Activated T-helper 1 cell treated with anti-CD3 and anti-CD28 coated beads, Interleukin-2, amount 50 U/mL, for 16 hours (primary cell): Measurements from ENCODE around the gene POMGNT2.
"Not testable (repeated sequence)": the region's sequence is repeated elsewhere in the genome, so short reads cannot be mapped to it uniquely, and the experiment has no call there.

ENCODE experiments used
- DNase-seq, 2 donors: peaks; one replicate each; pipeline ENCODE4 v3.0.0-alpha.2; 2020; ENCODE audit warnings: low read depth in 1 of 2, low spot score in 1 of 2

The POMGNT2 gene

GRCh38 chr3:43048470-43048869 lies 57.4 kb downstream of the POMGNT2 start:
- no peak for DNase-seq

- DNase-seq, result no peak
Observed at GRCh38 chr3:43046583-43046982, 59.3 kb downstream of the POMGNT2 start.

DNA sequence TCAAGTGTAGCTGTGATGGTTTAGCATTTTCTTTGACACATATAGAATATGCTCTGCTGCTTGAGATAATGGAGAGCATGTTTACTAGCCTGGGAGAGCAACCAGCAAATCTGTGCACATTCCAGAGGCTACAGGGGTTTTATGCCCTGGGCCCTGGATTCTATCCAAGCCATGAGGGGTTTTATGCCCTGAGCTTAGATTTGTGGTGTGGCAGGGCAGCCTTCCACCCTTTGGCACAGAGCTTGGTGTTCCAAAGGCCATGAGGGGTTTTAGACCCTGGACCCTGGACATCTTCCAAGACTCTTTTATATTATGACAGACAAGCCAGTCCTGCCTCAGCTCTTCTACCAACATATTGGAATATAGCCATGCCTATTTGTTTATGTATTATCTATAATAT lies 60.8 kb downstream of the POMGNT2 start:
- DNase-seq, result not testable (repeated sequence)

GRCh38 chr3:43043793-43044192 lies 62.1 kb downstream of the POMGNT2 start:
- DNase-seq, result no peak

- no peak for DNase-seq
Observed at GRCh38 chr3:43043071-43043766, 62.7 kb downstream of the POMGNT2 start.

DNA sequence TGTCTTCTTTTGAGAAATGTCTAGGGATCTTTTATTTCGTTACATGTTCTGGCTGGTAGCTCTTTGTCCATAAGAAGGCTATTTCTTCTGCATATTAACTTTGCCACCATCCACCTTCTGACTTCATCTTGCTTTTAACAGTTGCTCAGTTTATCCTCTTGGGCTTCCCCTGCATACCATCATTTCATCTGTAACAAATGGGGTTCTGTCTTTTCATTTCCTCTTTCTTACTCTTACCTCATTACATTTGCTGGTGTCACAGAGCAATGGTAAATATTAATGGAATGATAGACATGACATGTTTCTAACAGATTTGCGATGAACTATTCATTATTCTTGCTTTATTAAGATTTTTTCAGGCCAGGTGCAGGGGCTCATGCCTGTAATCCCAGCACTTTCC lies 64.4 kb downstream of the POMGNT2 start:
- no peak for DNase-seq

DNA sequence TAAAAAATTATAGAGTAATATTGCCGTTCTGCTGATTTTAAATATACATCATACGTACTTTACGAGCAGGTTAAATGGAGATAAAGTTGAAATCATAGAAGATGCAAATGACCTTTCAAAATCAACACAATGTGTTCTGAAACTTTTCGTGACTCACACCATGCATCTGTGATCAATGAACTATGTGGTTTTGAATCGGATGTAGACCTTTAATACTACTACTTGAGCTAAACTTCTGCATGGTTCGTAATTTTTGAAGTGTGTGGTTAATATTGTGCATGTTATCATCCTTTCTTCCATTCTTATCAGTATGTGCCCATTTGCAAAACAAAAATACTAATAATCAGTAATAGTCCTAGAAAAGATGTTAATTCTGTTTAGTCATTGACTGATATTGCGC lies 67.9 kb downstream of the POMGNT2 start:
- DNase-seq, result no peak

DNA sequence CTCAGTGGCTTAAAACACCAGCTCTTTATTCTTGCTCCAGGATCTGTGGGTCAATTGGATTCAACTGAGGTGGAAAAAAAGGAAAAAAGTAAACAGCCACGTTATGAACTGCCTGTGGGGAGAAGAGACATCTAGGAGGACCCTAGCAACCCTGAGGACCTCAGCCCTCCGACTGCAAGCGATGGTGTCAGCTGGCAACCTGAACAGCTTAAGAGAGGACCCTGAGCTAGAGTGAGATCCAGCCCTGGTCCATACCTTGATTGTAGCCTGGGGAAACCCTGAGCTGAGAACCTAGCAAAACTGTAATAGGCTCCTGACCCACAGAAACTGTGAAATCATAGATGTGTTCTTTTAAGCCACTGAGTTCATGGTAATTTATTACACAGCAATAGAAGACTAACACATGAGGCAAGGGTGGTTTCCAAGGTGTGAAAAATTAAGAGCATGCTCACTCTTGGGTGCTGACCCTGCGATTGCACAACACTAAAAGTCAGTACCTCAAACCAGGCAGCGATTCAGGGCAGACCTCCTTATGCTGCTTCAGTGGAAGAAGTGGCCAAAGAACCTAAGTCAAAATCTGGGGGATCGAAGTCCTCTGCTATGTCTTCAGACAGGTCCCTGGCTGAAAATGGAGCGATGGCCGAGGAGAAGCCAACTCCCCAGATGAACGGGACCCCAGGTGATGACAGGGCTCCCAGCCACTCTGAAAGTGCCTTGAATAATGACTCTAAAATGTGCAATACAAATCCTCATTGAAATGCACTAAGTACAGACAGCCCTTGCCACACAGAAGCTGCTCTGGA lies 69.1 kb downstream of the POMGNT2 start:
- DNase-seq, result no peak

DNA sequence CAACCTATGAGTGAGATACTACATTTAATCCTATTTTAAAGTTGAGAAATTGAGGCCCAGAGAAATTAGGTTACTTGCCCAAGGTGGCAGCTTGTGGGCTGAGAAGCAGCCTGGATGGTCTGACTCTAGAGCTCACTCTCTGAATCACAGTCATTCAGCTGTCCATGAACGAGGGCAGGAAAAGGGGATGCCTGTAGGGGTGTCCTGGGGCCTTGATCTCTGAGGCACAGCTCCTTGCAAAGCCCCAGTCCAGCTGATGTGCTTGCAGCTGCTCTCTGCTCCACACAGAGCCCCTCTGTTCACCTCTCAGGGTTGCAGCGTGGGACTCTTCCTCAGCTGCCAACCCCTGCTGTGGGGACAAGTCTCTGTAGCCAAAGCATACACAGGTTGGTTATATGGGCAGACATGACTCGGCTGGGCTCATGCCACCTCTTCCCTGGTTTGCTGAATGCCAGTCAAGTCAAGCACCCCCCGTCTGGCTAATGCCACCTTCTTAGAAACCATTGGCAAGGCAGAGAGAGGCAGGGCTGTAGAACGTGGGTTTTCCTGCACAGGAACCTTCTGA lies 70.0 kb downstream of the POMGNT2 start:
- no peak for DNase-seq

DNA sequence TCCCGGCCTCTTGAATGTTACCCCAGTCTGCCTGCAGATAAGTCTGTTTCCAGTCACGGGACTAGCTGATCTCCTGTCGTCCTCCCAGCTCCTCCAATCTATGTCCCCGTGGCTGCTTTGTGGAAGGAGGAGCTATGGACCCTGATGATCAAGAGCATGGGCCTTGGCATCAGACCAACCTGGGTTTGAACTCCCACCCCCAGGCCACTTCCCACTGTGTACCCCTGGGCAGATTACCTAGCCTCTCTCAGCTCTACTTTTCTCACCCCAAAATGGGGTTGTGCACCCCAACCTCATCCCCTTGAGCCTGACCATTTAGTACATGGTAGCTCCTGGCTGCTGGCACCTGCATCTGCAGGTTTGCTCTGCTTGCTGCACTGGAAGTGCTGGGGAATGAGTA lies 71.0 kb downstream of the POMGNT2 start:
- DNase-seq, result no peak

GRCh38 chr3:43034200-43034599 lies 71.7 kb downstream of the POMGNT2 start:
- DNase-seq, result no peak

- DNase-seq, result no peak
Observed at GRCh38 chr3:43032646-43033628, 72.9 kb downstream of the POMGNT2 start.

DNA sequence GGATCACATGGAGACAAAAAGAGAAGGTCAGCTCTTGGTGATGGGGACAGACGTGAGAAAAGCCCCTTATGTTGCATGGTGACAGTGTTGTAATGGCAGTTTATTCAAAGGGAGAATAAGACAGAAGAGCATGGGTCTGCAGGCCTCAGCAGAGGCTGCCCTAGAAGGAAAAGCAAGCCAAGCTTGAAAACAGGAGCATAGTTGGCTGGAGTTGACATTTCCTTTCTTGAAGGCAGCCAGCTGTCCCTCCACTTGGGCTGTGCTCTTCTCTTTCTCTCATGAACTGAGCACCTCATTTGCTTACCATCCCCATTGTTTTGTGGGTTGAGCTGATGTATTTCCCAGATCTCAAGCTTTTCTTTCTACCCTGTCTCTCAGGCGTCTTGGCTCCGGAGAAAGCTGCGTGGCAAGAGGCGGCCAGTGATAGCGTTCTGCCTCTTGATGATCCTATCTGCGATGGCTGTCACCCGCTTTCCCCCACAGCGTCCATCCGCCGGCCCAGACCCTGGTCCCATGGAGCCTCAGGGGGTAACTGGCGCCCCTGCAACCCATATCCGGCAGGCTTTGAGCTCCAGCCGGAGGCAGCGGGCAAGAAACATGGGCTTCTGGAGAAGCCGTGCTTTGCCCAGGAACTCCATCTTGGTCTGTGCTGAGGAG lies 73.9 kb downstream of the POMGNT2 start:
- DNase-seq, result no peak

- DNase-seq, result no peak
Observed at GRCh38 chr3:43031485-43031884, 74.4 kb downstream of the POMGNT2 start.

DNA sequence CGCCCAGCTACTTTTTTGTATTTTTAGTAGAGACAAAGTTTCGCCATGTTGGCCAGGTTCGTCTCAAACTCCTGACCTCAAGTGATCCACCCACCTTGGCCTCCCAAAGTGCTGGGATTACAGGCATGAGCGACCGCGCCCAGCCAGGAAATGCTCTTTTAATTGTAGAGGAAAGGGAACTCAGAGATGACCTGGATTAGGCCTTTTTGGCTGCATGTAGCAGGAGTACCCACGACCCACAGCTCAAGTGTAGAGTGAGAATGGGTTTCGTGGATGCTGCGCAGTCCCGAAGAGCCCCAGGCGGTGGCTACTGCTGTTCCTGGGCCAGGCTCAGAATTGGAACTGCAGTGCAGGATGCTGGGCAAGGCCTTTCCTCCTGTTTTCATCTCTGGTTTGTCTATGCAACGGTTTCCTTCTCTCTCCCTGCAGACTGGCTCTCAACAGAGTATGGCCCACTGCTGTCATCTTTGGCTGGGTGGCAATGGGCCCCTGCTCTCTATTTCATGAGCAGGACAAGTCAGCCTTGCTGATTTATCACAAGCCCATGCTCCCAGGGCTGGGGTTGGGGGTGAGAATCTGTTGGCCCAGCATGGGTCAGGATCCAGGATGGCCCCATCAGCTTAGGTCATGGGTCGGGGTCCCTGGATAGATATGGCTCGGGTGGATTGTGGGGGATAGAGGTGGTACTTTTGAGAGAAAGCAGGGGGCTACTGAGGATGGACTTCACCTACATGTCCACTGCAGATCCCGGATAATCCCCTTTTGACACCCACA lies 75.5 kb downstream of the POMGNT2 start:
- no peak for DNase-seq
